HG03520 (cell line): ENCODE measurements around the gene AUTS2.
A peak's percentile ranks its signal among the peaks of the same experiment; 100 is the strongest.

ENCODE experiments used
- ATAC-seq: cut with Tn5 transposase; IDR thresholded peaks from one replicate; pipeline ENCODE4 v1.9.1; 2021; ENCODE audit warnings: mild to moderate bottlenecking, moderate library complexity; ENCODE audit not compliant: unreplicated experiment

The AUTS2 gene

GRCh38 chr7:69754476-69754875 is 156.2 kb downstream of the AUTS2 start:
- ATAC-seq, result no peak

GRCh38 chr7:69756235-69756634 is 158.0 kb downstream of the AUTS2 start:
- ATAC-seq, result no peak

GRCh38 chr7:69757528-69757927 is 159.3 kb downstream of the AUTS2 start:
- ATAC-seq, result no peak

GRCh38 chr7:69757981-69758430 is 159.7 kb downstream of the AUTS2 start:
- no peak for ATAC-seq

- no peak for ATAC-seq
Observed at GRCh38 chr7:69759373-69759772, 161.1 kb downstream of the AUTS2 start.

GRCh38 chr7:69761290-69761922 is 163.1 kb downstream of the AUTS2 start:
- ATAC-seq, result no peak

GRCh38 chr7:69762821-69763352 is 164.6 kb downstream of the AUTS2 start:
- no peak for ATAC-seq

- no peak for ATAC-seq
Observed at GRCh38 chr7:69763513-69763912, 165.2 kb downstream of the AUTS2 start.

- no peak for ATAC-seq
Observed at GRCh38 chr7:69764147-69764546, 165.9 kb downstream of the AUTS2 start.

GRCh38 chr7:69764681-69765080 is 166.4 kb downstream of the AUTS2 start:
- no peak for ATAC-seq

- peak; percentile 51 for ATAC-seq
Observed at GRCh38 chr7:69765879-69766278, 167.6 kb downstream of the AUTS2 start.

- no peak for ATAC-seq
Observed at GRCh38 chr7:69768986-69769595, 170.8 kb downstream of the AUTS2 start.

GRCh38 chr7:69769826-69770225 is 171.6 kb downstream of the AUTS2 start:
- ATAC-seq, result no peak

- ATAC-seq, result no peak
Observed at GRCh38 chr7:69770613-69771012, 172.3 kb downstream of the AUTS2 start.

GRCh38 chr7:69772718-69773436 is 174.6 kb downstream of the AUTS2 start:
- no peak for ATAC-seq

- no peak for ATAC-seq
Observed at GRCh38 chr7:69773535-69774225, 175.4 kb downstream of the AUTS2 start.

- ATAC-seq, result no peak
Observed at GRCh38 chr7:69775231-69775771, 177.0 kb downstream of the AUTS2 start.

GRCh38 chr7:69776611-69777010 is 178.3 kb downstream of the AUTS2 start:
- no peak for ATAC-seq

GRCh38 chr7:69778138-69778537 is 179.9 kb downstream of the AUTS2 start:
- ATAC-seq, result peak; percentile 64

- ATAC-seq, result no peak
Observed at GRCh38 chr7:69780379-69780778, 182.1 kb downstream of the AUTS2 start.

- ATAC-seq, result no peak
Observed at GRCh38 chr7:69781412-69781846, 183.2 kb downstream of the AUTS2 start.
